NCI-H128 (cell line): ENCODE data around the gene CALML3.
A peak's percentile ranks its signal among the peaks of the same experiment; 100 is the strongest.
"Not testable (repeated sequence)": the region's sequence is repeated elsewhere in the genome, so short reads cannot be mapped to it uniquely, and the experiment has no call there.

Experiments
- DNase-seq: peaks from one replicate; lab custom pipeline; 2025; ENCODE audit not compliant: unreplicated experiment; lab: John Stamatoyannopoulos, UW

CALML3 gene

GRCh38 chr10:5524641-5525560 lies at the start of gene CALML3:
TSS of gene CALML3 (plus strand) at chr10:5524961. CDS start at chr10:5525086, 125 bp downstream.
- DNase-seq = peak; percentile 12

GRCh38 chr10:5475088-5475487 lies 49.7 kb upstream of the CALML3 start:
- not testable (repeated sequence) for DNase-seq

DNA sequence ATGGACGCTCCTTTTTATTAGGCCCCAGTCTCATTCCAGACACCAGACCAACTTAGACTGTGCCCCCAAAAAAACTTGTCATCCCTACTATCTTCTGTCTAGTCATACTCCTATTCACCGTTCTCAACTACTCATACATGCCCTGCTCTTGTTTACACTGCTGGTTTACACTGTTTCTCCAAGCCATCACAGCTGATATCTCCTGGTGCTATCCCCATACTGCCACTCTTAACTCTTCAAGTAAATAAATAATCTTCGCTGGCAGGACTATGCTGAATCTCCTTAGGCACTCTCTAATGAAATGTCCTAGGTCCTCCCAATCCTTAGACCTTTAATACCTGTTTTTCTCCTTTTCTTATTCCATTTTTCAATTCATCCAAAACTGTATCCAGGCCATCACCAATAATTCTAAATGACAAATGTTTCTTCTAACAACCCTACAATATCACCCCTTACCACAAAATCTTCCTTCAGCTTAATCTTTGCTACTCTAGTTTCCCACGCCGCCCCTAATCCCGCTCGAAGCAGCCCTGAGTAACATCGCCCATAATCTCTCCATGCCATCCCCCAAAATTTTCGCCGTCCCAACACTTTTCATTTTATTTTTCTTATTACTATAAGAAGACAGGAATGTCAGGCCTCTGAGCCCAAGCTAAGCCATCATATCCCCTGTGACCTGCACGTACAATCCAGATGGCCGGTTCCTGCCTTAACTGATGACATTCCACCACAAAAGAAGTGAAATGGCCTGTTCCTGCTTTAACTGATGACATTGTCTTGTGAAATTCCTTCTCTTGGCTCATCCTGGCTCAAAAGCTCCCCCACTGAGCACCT lies 48.6 kb upstream of the CALML3 start:
- not testable (repeated sequence) for DNase-seq

DNA sequence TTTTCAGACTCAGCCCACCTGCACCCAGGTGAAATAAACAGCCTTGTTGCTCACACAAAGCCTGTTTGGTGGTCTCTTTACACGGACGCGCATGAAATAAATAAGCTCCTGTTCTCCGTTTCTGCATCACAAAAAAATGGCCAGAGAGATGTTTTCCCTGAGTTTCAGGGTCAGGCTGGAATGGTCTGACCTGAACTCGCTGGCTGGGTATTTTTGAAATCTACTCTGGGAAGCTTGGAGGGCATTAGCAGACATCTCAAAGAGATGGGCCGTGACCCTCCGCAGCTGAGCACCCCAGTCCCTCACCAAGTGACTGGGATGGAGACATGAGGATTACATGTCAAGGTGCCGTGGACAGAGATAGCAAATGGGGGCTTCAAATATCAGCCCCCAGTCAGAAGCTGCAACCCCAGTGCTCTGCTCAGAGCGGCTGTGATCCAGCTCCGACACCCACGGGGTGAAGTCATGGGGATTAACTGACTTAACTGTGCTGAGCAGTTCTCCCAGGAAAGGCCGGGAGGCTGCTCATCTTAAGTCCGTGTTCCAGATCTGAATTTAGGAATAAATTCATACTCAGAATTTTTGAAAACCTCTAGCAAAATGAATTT lies 47.7 kb upstream of the CALML3 start:
- no peak for DNase-seq

GRCh38 chr10:5477948-5478693 lies 46.6 kb upstream of the CALML3 start:
- no peak for DNase-seq

GRCh38 chr10:5478694-5479305 lies 46.0 kb upstream of the CALML3 start:
- DNase-seq = no peak

DNA sequence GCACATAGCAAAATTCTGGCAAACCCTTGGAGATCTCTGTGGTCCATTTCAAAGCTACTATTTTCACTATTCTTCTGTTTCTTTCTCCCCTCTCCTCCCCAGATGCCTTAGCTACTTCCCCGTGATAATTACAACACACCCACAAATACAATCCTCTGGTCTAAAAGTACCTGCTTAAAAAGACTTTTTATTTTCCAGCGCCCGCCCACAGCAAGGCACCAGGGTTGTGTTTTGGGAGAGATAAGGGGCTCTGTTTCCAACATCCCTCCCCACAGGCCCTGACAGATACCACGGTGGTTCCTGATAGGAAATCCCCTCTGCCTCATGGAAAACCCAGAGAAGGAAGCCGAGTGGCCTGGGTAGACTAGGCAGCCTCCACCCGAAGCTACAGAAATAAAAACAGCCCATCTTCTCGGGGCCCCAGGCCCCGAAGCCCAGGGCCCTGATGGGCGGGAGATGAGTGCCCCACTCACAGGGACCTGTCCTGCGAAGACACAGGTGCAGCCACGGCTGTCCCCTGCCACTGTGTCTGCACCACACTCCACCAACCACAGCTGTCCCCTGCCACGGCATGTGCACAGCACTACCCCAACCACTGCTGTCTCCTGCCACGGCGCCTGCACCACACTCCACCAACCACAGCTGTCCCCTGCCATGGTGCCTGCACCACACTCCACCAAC lies 45.1 kb upstream of the CALML3 start:
- no peak for DNase-seq

DNA sequence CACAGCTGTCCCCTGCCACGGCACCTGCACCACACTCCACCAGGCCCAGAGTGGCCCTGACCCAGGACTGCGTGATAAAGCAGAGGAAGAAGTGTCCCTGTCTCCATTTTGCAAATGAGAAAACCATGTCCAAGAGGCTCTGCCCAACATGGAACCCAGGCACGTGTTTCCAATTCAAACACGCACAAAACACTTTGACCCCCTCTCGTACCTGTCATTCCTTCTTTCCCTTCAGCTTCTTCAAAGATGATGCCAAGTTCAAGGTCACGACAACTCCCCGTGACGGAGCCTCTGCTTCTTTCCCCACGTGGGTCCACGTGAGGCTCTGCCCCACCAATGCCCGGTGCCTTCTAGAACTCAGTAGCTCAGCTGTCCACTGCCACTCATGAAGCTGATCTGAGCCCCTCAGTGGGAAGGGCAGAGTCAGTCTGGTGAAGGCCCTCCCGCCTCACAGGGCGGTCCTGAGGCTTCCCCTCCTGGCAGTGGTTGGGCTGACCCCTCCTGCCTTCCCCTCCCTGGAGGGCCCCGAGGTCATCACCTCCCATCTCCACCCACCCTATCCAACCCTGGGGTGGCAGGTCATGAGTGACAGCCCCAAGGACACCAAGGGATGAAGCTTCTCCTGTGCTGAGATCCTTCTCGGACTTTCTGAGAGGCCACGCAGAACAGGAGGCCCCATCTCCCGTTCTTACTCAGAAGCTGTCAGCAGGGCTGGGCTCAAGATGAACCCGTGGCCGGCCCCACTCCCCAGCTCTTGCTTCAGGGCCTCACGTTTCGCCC lies 44.4 kb upstream of the CALML3 start:
- no peak for DNase-seq

DNA sequence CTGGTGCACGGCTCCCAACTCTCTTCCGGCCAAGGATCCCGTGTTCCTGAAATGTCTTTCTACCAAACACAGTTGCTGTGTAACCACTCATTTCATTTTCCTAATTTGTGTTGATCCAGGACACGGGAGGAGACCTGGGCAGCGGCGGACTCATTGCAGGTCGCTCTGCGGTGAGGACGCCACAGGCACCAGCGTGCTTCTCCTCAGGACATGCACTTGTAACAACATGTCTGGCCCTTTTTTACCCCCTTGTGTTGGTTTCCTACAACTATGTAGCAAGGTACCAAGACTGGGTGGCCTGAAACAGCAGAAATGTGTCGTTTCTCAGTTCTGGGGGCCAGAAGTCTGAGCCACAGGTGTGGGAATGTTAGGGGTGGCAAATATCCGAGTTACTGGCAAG lies 43.6 kb upstream of the CALML3 start:
- DNase-seq = no peak

DNA sequence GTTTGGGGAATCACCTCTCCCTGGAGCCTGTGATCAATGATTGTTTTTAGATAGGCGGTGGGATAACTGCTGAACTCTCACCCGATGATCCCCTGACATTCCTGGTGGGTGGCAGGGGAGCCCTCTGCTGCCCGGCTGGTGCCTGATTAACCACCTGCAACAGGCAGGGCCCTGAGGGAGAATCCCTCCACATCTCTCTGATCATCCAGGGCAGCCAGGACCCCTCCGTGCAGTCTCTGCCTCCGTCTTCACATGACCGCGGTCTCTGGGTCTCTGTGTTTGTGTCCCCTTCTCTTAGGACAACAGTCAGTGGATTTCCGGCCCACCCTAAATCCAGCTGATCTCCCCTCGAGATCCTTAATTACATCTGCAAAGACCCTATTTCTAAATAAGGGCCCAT lies 42.7 kb upstream of the CALML3 start:
- no peak for DNase-seq

DNA sequence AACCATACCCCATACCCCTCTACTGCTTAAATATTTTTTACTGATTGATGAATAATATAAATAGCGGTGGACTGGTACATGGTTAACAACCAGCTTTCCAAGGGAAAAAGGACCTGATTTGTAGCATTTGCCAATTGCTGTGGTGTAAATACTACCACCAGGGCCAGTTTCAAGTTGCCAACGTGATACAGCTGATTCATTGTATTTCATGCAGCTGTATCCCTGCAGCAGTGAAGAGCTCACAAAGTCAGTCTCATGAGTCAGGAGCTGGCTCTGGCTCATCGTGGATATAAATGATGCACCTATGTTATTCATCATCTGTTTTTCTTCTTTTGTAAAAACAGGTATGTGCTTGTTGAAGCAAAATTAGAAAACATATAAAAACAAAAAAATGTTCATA lies 40.6 kb upstream of the CALML3 start:
- no peak for DNase-seq

GRCh38 chr10:5485290-5485689 lies 39.5 kb upstream of the CALML3 start:
- DNase-seq = no peak

DNA sequence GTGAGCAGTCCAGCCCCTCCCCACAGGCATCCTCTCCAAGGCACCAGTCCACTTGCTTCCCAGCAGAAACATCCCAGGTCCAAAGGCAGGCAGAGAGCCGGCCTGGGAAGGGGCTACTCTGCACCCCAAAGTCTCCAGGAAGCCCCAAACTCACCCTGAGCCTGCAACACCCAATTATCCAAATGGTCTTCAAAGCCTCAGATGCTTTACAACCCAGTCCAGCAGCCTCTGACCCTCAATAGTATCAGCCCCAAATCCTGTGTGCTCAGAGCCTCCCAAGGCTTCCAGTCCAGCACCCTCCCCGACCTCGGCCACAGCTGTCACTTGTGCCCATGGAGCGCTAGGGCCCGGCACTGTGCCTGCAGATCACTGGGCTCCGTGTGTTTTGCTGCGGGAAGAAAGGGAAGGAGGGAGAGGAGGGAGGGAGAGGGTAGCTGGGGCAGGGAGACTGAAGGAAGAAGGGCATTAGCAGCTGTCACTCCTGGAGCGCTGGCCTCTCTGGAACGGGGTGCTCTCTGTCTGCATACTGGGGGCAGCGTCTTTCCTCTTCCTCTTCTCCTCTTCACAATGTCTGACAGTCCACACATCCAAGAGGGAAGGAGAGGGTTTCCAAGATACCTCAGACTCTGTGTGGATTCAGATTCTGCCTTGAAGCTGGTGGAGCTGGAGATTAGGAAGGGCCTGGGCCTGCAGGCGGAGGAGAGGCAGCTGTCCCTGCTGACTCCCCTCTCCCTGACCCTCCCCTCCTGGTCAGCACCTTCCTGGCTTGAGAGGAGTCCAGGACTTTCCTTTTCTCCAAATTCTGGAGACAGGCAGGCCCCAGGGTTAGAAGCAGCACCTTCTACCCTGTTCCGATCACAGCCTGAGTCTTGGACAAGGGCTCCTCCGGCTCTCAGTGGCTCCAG lies 38.6 kb upstream of the CALML3 start:
- DNase-seq = no peak

GRCh38 chr10:5486853-5487235 lies 37.9 kb upstream of the CALML3 start:
- no peak for DNase-seq

- no peak for DNase-seq
Measured at GRCh38 chr10:5488272-5489161, 36.2 kb upstream of the CALML3 start.

DNA sequence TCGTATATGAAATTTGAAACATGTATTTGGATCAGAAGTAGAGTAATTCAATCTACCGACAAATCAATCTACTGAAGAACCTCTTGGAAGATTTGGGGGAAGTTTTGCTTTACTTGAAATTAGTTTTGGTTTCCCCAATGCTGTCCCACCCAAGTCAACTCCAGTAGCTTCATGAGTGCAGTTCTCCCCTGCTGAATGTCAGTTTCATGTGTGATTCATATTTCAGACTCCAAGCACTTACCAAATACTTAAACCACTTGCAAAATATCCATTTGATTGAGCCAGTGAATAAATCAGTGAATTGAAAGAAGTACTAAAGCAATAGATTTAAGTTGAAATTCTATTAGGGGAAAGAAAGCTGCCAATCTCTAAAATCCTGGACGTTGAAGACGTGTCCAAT lies 34.7 kb upstream of the CALML3 start:
- no peak for DNase-seq
